Skeletal muscle satellite cell (primary cell): ENCODE measurements around the gene PHLPP1.

Experiments used
- H3K27me3 ChIP-seq: 2 replicates; pipeline ENCODE4 v1.7.0; 2013; ENCODE audit warnings: low read length; ENCODE audit not compliant: control insufficient read depth, insufficient read depth
- H3K36me3 ChIP-seq: 2 replicates; pipeline ENCODE4 v1.7.0; 2013; ENCODE audit warnings: mild to moderate bottlenecking, control low read depth, low read length; ENCODE audit not compliant: insufficient read depth
- H3K4me1 ChIP-seq: 2 replicates; pipeline ENCODE4 v1.7.0; 2013; ENCODE audit warnings: low read length; ENCODE audit not compliant: control insufficient read depth, insufficient read depth
- H3K4me2 ChIP-seq: 2 replicates; pipeline ENCODE4 v1.7.0; 2013; ENCODE audit warnings: mild to moderate bottlenecking, low read length
- H3K4me3 ChIP-seq: 2 replicates; pipeline ENCODE4 v1.7.0; 2013; ENCODE audit warnings: low read length
- H3K9ac ChIP-seq: 2 replicates; pipeline ENCODE4 v1.7.0; 2013; ENCODE audit warnings: mild to moderate bottlenecking, low read depth, low read length, moderate library complexity
- H3K9me3 ChIP-seq: replicated peaks from 2 replicates; pipeline ENCODE4 v1.7.0; 2013; ENCODE audit warnings: mild to moderate bottlenecking, control low read depth, low read length

Gene PHLPP1

DNA sequence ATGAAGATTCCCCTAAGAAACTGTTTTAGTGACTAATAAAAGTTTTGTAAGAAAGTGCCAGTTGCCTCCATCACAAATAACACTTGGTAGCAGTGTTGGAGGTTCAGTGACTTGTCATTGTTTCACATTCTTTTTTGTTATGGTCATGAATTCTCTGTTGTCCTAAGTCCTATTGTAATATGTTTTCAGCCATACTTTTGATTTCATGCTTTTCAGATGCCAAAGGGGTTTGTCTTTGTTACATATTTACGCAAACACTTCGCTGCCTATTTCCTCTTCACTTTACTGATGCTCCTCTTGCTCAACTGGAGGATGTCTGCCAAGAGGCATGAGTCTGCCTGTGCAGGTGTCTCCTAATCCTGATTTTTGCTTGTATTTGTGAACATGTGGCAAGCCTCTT, 66.6 kb downstream of the PHLPP1 start:
- Histone ChIP-seq H3K9ac (no peak overlapping the region), H3K9me3 (no peaks in the 10 kb centered on the region), H3K4me2 (peak overlapping the region; percentile 46), H3K4me1 (peaks cover 34% of the 10 kb centered on the region), H3K27me3 (no peaks in the 10 kb centered on the region), H3K36me3 (no peaks in the 10 kb centered on the region), H3K4me3 (no peak overlapping the region)

DNA sequence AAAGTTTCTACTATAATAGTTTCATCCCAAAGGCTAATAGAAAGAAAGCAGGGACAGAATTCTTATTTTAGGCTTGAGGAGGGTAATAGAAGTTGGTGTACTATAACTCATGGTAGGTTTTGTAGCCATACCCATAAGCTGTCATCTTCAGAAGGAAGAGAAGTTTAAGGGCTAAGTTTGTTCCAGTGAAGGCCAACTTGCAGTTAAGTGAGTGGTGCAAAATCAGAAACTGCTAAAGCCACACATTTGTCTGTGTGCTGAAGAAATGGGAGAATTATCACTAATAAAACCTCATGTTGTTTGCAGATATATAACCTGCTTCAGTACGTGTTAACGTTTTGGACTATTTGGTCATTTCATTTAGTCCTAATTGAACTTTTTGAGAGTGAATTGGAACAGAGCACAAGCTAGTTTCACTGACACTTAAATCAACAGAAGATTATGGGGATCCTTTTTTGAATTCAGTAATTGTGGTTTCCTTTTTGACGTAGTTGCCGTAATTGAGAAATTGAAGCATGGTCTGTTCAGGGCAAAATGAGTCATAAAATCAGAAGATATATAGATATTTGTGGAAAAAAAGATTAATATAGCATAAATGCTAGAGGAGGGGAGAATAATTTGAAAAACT, 69.1 kb downstream of the PHLPP1 start:
- Histone ChIP-seq H3K4me3 (no peak overlapping the region), H3K9ac (no peak overlapping the region), H3K4me1 (peaks cover 34% of the 10 kb centered on the region), H3K27me3 (no peaks in the 10 kb centered on the region), H3K36me3 (no peaks in the 10 kb centered on the region), H3K4me2 (peak overlapping the region; percentile 13), H3K9me3 (no peaks in the 10 kb centered on the region)

DNA sequence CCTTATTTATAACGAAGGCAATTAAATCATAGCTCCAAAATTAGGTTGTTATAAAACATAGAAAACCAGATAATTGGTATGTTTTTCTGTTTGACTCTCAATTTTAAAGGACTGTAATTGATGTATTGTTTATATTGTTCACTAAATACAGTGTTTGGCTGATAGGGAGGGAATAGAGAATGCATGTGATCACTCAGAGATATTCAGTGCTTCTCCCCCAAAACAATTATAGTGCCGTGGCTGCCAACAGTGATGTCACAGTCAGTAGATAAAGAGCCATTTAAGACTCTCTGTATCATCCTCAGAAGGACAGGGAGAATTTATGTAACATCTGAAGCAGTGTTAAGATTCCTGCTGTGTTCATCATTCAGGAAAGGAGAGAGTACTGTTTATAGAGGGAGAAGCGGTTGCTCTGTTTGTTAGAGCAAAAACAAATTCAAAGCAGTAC, 69.6 kb downstream of the PHLPP1 start:
- Histone ChIP-seq H3K9ac (peak overlapping the region; percentile 6), H3K27me3 (no peaks in the 10 kb centered on the region), H3K9me3 (no peaks in the 10 kb centered on the region), H3K36me3 (no peaks in the 10 kb centered on the region), H3K4me1 (peaks cover 34% of the 10 kb centered on the region), H3K4me2 (peak overlapping the region; percentile 4), H3K4me3 (no peak overlapping the region)

DNA sequence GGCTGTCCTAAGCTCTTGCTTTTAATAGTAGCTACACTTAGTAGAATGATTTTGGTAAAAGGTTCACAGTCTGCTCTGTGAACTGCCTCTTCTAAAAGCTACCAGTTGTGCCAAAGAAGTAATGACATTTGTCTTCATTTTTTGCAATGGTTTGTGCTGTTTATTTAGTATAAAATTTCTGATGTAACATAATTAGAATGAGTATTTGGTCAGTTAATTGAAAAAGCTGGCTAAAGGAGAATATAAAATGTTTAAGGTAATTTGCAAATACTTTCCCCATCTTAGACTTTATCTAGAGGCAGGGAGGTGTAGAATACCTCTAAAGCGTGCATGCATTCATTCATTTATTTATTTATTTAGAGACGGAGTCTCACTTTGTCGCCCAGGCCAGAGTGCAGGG, 71.3 kb downstream of the PHLPP1 start:
- Histone ChIP-seq H3K4me3 (no peak overlapping the region), H3K36me3 (no peaks in the 10 kb centered on the region), H3K4me1 (peaks cover 37% of the 10 kb centered on the region), H3K9ac (no peak overlapping the region), H3K9me3 (no peaks in the 10 kb centered on the region), H3K27me3 (no peaks in the 10 kb centered on the region), H3K4me2 (no peak overlapping the region)

DNA sequence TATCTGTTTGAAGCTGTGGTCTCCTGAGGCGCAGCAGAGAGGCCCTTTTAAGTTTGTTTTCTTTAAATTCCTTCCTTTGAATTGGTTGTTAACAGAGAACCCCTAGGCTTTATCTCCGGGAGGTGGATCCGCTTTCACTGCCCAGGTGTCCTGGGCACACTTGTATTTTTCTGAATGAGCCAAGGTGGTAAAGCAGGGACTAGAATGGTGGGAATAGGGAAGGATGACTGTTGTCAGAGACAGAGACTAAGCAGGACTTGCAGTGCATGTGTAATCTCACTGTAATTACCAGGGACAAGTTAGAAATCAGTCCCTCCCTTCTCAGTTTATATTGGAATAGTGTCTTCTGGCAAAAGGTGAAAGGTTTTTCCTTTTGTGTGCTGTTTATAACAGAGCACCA, 72.8 kb downstream of the PHLPP1 start:
- Histone ChIP-seq H3K9me3 (no peaks in the 10 kb centered on the region), H3K4me2 (no peak overlapping the region), H3K36me3 (no peaks in the 10 kb centered on the region), H3K4me1 (peaks cover 33% of the 10 kb centered on the region), H3K9ac (no peak overlapping the region), H3K27me3 (no peaks in the 10 kb centered on the region), H3K4me3 (no peak overlapping the region)

DNA sequence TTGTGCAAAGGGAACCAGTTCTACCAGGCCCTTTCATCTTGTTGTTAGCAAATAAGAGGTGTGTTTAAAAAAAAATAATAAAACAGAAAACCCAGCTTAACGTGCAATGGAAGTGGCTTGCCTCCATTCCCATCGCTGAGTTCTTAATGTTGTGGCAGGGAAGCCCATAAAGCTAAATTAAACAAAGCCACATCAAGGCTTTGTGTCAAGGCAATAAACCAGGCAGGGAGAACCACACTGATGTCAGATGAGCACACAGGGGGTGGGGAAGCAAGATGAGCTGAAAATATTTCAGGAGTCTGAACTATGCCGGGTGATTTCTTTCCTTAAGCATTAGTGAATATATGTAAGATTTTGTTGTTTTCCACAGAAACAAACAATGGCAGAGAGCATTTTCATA, 73.5 kb downstream of the PHLPP1 start:
- Histone ChIP-seq H3K9me3 (no peaks in the 10 kb centered on the region), H3K9ac (no peak overlapping the region), H3K36me3 (no peaks in the 10 kb centered on the region), H3K27me3 (no peaks in the 10 kb centered on the region), H3K4me1 (peaks cover 30% of the 10 kb centered on the region), H3K4me3 (no peak overlapping the region), H3K4me2 (no peak overlapping the region)

DNA sequence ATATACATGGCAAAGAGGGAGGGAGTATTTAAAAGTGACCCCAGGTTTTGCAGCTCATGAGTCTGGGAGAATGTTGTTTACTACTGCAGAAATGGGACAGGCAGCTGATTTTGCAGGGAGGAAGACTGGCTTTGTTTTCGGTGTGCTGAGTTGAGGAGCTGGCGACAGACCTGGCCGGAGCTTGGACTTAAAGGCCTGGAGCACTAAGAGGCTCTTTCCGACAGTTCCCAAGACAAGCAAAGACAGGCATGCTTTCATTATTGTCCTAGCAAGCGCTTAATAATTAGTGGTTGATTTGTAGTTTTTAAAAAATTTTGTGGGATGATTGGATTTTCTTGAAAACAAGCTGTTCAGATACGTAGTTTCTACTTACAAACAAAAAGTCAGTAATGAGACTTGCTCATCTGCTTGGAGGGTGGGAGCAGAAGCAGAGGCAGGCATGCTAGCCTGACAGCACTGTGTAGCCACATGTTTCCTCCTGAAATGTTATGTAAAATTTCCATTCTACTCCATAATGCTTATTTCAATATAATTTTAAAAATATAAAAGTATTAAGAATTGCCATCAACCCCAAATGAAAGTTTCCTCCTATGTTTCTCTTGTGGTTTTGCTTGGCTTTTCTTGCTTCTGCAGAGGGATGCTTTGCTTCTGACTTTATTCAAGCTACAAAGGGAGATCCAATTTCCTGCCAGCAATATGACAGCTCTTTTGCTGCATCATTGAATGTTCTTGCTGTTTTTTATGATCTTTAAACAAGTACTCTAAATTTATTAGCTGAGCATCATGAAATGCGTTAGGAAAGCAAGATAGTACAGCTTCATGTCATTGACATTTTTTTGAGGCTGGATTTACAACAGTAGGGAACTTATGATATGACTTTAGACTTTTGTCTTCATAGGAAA, 75.8 kb downstream of the PHLPP1 start:
- H3K9me3 ChIP-seq: no peaks in the 10 kb centered on the region
- H3K9ac ChIP-seq: no peak overlapping the region
- peak overlapping the region; percentile 6 for H3K4me3 ChIP-seq
- H3K27me3 ChIP-seq: no peaks in the 10 kb centered on the region
- H3K4me2 ChIP-seq: peak overlapping the region; percentile 49
- no peaks in the 10 kb centered on the region for H3K36me3 ChIP-seq
- peaks cover 16% of the 10 kb centered on the region for H3K4me1 ChIP-seq

DNA sequence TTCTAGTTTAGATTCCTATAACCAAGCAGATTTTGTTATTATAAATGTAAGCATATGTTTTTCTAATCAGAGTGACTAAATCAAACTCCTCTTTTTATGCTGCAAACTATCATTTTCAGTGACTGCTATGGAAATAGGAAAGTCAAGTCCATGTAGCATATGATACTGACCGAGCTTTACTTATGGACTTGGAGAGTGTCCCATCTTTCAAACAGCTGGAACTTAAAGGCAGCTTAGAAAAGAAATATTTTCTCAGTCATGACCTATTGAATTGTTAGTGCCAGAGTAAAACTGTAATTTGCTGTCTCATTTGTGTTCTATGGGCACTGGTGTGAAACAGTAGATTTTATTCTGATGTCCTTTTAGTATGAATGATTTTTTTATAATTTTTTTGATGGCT, 76.7 kb downstream of the PHLPP1 start:
- no peaks in the 10 kb centered on the region for H3K9me3 ChIP-seq

DNA sequence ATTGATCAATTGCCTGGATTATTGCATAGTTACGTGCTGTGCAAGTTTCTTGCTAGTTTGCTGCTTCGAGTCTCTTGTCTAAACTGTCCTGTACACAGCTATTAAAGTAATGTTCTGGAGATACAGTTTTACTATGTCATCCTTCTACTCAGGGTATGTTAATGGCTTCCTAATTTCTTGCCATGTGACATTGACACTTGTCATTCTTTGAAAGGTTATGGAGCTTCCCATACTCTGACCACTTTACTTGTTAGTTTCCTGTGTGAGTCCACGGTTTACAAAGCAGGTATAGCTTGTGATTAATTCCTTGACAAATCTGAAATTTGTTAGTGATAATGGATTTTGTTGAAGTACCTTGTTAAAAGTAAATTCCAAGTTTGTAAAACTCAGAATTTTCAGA, 80.5 kb downstream of the PHLPP1 start:
- Histone ChIP-seq H3K4me1 (peaks cover 15% of the 10 kb centered on the region), H3K36me3 (no peaks in the 10 kb centered on the region), H3K9ac (no peak overlapping the region), H3K4me3 (no peak overlapping the region), H3K27me3 (no peaks in the 10 kb centered on the region), H3K4me2 (no peak overlapping the region), H3K9me3 (no peaks in the 10 kb centered on the region)

More for the DNA sequence above, 76.7 kb downstream of the PHLPP1 start:
- no peak overlapping the region for H3K4me3 ChIP-seq
- H3K9ac ChIP-seq: no peak overlapping the region
- H3K4me2 ChIP-seq: no peak overlapping the region
- H3K36me3 ChIP-seq: no peaks in the 10 kb centered on the region
- H3K27me3 ChIP-seq: no peaks in the 10 kb centered on the region
- peaks cover 16% of the 10 kb centered on the region for H3K4me1 ChIP-seq

DNA sequence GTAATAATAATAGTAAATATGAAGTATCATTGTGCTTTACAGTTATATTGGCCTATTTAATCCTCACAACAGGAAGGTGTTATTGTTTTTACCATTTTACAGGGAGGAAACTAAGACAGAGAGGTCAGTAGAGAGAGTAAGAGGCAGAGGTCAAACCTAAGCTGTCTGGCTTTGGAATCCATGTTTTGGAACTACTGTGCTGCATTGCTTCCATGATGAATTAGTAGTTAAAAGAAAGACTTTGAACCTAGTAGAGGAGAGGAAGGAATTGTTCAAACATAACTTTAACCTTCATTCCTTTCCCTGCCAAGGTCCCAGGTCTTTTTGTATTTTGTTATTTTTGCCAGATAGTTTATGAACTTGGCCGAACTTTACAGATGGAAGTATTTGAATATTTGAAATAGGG, 80.9 kb downstream of the PHLPP1 start:
- Histone ChIP-seq H3K9ac (no peak overlapping the region), H3K4me1 (peaks cover 11% of the 10 kb centered on the region)

DNA sequence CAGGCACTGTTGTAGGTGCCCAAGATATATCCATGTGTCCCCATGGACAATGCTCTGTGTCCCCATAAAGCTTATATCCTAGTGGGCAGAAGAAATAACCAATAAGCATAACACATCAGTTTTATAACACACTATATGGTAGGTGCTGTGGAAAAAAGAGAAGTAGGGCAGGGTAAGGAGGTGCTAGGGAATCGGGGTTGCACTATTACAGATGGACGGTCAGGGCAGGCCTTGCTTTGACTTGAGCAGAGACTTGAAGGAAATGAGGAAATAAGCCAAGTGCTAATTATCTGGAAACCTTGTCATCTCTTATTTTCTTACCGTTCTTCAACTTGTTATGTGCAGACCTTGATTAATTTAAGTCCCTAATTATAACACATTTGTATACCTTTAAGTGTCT, 82.0 kb downstream of the PHLPP1 start:
- peaks cover 1% of the 10 kb centered on the region for H3K4me1 ChIP-seq
- no peak overlapping the region for H3K4me2 ChIP-seq
- H3K27me3 ChIP-seq: no peaks in the 10 kb centered on the region
- H3K9ac ChIP-seq: no peak overlapping the region
- H3K36me3 ChIP-seq: no peaks in the 10 kb centered on the region
- no peaks in the 10 kb centered on the region for H3K9me3 ChIP-seq
- H3K4me3 ChIP-seq: no peak overlapping the region

More for the DNA sequence above, 80.9 kb downstream of the PHLPP1 start:
- no peak overlapping the region for H3K4me2 ChIP-seq
- no peak overlapping the region for H3K4me3 ChIP-seq
- no peaks in the 10 kb centered on the region for H3K9me3 ChIP-seq
- no peaks in the 10 kb centered on the region for H3K36me3 ChIP-seq
- H3K27me3 ChIP-seq: no peaks in the 10 kb centered on the region
